HTERT RPE-1 (cell line): ENCODE measurements around the gene HCRTR1.

Experiments
- in situ Hi-C: fragments of 300-500 bp; cut with MboI; formaldehyde crosslinking; loops from 4 replicates; pipeline ENCODE4 v1.14.3; 2020; ENCODE audit warnings: low sequenced_read_pairs

The HCRTR1 gene

GRCh38 chr1:31666263-31666963, 48.9 kb downstream of the HCRTR1 start:
- in situ Hi-C loops = no loop called here

DNA sequence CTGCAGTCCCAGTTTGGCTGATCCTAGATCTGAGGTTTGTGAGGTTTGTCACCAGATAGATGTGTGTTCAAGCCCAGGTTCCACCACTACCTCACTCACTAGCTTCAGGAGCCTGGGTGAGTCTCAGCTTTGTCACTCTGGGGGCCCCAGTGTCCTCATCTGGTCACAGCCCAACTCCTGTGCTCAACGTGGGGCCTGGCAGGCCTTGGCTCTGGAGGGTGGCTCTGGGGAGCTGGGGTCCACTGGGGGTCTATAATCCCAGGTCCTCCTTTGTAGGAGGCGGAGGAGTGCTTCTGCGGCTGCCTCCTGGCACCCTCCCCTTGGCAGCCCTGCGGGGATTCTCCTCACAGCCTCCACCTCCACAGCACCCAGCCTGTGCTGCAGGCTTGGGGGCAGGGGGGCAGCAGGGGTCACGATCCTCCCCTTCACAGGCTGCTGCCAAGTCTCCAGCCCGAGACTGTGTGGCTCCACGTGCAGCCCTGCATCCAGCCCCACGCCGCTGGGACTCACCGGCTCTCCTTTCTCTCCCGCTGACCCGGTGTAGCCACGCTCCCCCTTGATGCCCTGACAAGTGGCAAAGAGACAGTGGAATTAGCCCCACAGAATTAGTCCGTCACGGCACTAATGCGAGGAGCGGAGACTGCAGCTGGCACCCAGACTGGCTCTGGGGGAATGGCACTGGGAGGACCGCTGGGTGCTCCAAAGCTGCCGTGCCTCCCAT, 49.7 kb downstream of the HCRTR1 start:
- in situ Hi-C loops = no loop called here

- in situ Hi-C loops = no loop called here
These were observed 50.9 kb downstream of the HCRTR1 start for GRCh38 chr1:31668303-31668883.

DNA sequence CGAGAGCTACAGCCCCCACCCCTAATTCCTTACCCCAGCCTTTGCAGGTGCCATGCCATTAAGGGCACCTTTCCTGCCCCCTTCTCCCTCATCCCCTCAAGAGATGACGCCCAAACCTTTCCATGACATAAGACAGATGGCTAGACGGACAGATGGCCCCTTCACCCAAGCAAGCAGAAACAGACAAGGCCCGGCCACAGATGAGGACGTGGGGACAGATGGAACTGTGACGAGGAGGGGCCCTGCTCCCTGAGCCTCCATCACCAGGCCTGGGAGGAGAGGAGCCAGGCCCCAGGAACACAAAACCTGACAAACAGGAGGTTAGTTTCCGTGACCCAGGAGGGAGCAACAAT, 51.9 kb downstream of the HCRTR1 start:
- in situ Hi-C loops = no loop called here

DNA sequence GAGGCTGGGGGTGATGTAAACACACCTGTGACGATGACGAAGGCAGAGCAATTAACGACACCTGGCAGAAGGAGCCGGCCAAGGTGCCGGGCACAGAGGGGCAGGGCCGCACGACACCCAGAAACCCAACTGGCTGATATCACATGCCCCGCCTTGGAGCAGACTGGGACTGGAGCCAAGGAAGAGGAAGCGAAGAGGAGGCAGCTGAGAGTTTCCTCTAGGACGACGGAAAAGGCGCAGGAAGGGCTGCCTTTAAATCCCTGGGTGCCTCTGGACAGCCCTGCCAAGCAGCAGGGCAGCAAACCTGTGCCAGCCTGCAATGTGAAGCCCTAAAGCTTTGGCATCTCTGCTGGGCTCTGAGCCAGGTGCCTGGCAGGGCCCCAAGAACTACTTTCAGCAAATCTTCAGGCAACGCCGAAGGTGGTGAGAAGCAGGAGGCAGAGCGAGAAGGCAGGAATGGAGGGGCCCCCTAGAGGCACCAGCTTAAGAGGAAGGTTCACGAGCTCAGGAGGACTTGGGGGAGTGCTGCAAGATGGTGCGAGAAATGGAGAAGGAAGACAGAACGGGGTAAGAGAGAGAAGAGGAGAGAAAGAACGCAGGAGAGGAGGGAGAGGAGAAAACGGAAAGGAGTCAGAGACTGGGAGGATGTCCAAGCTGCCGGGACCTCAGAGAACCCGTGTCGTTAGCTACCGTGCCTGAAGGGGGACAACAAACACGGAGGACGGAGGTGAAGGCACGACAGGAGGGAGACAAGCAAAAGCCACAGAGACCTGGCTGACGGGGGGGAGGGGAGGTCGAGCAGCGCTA, 52.5 kb downstream of the HCRTR1 start:
- in situ Hi-C loops = no loop called here

DNA sequence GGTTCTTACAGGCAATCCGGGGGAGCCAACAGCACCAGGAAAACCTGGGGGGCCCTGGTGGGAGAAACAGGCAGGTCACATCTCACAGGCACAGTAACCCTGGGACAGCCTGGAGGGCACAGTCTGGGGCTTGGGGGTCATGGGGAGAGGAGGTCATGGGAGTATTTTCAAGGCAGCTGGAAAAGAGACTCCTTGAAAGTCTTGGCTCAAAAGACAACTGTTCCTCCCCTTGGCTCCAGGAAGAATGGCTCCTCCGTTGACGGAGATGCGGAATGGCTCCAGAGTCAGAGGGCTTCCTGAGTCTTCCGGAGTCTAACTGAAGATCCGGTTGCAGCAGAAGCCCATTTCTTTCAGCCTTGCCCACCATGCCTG, 53.1 kb downstream of the HCRTR1 start:
- in situ Hi-C loops = no loop called here

- in situ Hi-C loops = no loop called here
These were observed 53.7 kb downstream of the HCRTR1 start for GRCh38 chr1:31671147-31671546.

DNA sequence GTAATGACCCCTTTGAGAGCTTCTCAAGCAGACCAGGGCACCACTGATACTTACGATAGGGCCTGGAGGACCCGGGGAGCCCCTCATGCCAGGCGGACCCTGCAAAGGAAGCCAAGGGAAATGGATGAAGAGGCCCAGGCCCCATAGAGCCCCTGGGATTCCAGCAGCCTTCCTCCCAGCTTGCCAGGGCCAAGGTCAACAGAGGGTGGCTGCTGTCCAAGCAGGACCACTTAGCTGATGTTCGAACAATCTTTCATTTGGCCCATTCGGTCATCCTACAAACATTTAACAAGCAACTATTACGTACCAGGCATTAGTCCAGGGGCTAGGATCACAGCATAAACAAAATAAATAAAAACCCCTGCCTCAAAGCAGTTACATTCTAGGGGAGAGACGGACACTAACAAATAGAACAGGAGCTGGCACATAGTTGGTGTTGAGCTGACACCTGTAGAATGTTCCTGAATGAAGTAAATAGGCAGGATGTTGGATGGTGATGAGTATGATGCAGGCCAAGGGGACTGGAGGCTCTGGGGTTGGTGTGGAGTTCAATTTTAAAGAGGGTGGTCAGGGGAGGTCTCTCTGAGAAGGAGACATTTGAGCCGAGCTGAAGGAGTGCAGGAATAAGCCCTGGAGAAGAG, 54.2 kb downstream of the HCRTR1 start:
- in situ Hi-C loops = no loop called here

DNA sequence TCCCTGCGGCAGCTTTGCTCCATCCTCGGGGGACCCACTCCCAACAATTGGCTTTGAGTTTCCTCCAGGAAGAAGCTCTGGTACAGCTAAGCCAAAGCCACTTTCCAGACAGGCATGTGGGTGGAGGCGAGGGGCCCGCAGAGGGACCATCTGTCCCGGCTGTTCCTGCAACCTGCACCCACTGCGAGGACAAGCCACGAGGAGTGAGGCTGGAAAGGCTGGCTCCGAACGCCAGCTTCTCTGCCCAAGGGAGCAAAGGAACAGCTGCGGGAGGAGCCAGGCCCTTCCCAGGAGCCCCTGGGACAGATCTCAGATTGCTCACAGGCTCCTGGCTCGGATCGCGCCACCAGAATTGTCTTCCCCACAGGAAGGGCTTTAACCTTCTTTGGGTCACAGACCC, 55.5 kb downstream of the HCRTR1 start:
- in situ Hi-C loops = no loop called here

DNA sequence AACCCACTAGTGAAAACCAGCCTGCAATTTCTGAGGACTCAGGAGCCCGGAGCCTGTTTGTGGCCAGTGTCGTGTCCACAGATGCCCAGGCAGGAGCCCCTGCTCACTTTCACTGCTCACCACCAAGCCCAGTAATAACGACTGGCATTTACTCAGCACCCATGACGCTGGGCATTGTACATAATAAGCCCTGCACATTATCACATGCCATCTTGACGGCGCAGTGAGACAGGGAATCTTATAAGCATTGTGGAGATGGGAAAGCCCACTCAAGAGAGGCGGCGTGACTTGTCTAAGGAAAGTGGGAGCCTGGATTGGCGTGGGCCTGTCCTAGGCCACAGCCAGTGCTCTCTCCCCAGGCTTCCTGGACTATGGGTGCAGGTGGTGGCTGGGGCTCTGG, 55.9 kb downstream of the HCRTR1 start:
- in situ Hi-C loops = no loop called here

DNA sequence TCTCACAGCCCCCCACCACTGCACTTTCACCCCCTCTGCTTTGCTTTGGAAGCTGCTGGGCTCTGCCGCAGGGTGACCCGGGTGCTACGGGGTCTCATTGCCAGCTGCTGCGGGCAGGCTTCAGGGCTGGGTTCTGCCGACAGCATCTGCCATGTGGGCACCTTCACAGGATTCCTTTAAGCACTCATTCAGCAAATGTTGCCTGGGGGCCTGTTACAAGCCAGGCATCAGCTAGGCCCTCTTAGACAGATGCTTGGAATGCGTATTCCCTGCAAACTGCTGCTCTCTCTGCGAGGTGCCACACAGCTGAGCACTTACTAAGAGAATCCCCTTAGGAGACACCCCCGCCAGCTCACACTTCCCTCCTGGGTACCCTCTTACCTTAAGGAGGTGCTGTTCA, 57.1 kb downstream of the HCRTR1 start:
- in situ Hi-C loops = no loop called here

DNA sequence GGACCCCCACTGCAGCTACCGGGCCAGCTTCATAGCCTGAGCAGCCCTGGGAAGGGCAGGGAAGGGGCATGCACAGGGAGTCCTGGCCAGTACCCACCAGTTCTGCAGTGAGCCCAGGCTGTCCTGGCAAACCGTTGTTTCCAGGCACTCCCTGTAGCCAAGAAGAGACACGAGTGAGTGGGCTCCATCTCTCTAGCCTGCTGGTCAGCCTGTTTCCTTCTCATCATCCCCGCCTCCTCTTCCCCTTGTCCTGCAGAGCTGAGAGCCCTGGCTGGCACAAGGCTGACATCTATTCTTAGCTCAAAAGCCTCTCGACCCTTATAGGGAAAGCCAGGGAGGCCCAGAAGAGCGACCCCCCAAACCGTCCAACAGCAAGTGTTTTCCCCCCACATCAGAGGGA, 57.7 kb downstream of the HCRTR1 start:
- in situ Hi-C loops = no loop called here

DNA sequence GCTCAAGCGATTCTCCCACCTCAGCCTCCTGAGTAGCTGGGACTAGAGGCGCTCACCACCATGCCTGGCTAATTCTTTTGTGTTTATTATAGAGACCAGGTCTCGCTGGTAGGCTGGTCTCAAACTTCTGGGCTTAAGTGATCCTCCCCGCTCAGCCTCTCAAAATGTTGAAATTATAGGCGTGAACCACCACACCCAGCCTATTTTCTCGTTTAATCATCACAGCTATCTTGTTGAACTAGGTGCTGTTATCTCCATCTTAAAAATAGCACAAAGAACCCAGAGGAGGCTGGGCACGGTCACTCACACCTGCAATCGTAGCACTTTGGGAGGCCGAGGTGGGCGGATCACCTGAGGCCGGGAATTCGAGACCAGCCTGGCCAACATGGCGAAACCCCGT, 58.3 kb downstream of the HCRTR1 start:
- in situ Hi-C loops = no loop called here
